Caco-2 (cell line): ENCODE measurements around the gene RAD50. TPM values are rescaled to one million over a fixed set of nuclear protein-coding genes. Genes with fewer than 3 reads are reported as not detected.
A peak's percentile ranks its signal among the peaks of the same experiment; 100 is the strongest.

Source experiments
- BruUV-seq: library from RNA; stranded (reverse); fragments of 400-500 nt; replicated peaks from 2 replicates; lab custom pipeline; 2021; lab: Mats Ljungman, UMichigan
- CTCF ChIA-PET: fragments of 300-600 bp; sonication (Branson Sonifier 250); formaldehyde crosslinking; loops from one replicate; lab custom pipeline; 2022; ENCODE audit warnings: antibody characterized with exemption; lab: Charles Lee
- POLR2A ChIA-PET: fragments of 300-600 bp; sonication (Branson Sonifier 250); formaldehyde crosslinking; loops from one replicate; lab custom pipeline; 2022; ENCODE audit warnings: antibody characterized with exemption; lab: Charles Lee
- DNase-seq, 2 experiments: peaks; one replicate each; pipeline versions ENCODE4 v3.0.0 to v3.0.0-alpha.2; 2020 to 2022
- H3K27me3 ChIP-seq: replicated peaks from 2 replicates; pipeline ENCODE4 v1.6.0; 2011; ENCODE audit warnings: low read length; ENCODE audit not compliant: control insufficient read depth, insufficient read depth
- H3K36me3 ChIP-seq: 2 replicates; pipeline ENCODE4 v1.5.1; 2011; ENCODE audit warnings: low read length; ENCODE audit not compliant: control insufficient read depth, insufficient read depth
- H3K4me1 ChIP-seq: fragments of 250-450 bp; sonication (Bioruptor Pico); 2 replicates; pipeline ENCODE4 v1.5.1; 2020; ENCODE audit warnings: mild to moderate bottlenecking
- H3K4me3 ChIP-seq: 2 replicates; pipeline ENCODE4 v1.5.1; 2011; ENCODE audit warnings: low read depth, mild to moderate bottlenecking, control low read depth, low read length
- H3K9me3 ChIP-seq: fragments of 250-450 bp; sonication (Bioruptor Pico); 2 replicates; pipeline ENCODE4 v1.5.1; 2020; ENCODE audit warnings: mild to moderate bottlenecking, moderate library complexity
- H3K27ac Mint-ChIP-seq: one replicate; pipeline ENCODE4 v1.8.0; 2022; ENCODE audit warnings: mixed read lengths; ENCODE audit not compliant: unreplicated experiment
- H3K27me3 Mint-ChIP-seq: one replicate; pipeline ENCODE4 v1.8.0; 2022; ENCODE audit warnings: mixed read lengths; ENCODE audit not compliant: insufficient read depth, unreplicated experiment
- H3K36me3 Mint-ChIP-seq: one replicate; pipeline ENCODE4 v1.8.0; 2022; ENCODE audit warnings: mild to moderate bottlenecking, mixed read lengths; ENCODE audit not compliant: insufficient read depth, unreplicated experiment
- H3K4me1 Mint-ChIP-seq: one replicate; pipeline ENCODE4 v1.8.0; 2022; ENCODE audit warnings: low read depth, mixed read lengths; ENCODE audit not compliant: unreplicated experiment
- H3K4me3 Mint-ChIP-seq: one replicate; pipeline ENCODE4 v1.8.0; 2022; ENCODE audit warnings: mild to moderate bottlenecking, moderate library complexity, mixed read lengths; ENCODE audit not compliant: unreplicated experiment
- H3K9me3 Mint-ChIP-seq: one replicate; pipeline ENCODE4 v1.8.0; 2022; ENCODE audit warnings: mixed read lengths; ENCODE audit not compliant: unreplicated experiment
- intact Hi-C: fragments of 100-400 bp; cut with micrococcal nuclease; formaldehyde crosslinking; loops from one replicate; pipeline ENCODE4 v1.10.0; 2022; ENCODE audit not compliant: unreplicated experiment
- total RNA-seq: library from RNA; stranded (reverse); gene quantifications from 2 replicates; pipeline ENCODE4 v1.2.3, GENCODE V29; 2022
- TF ChIP-seq, protein P1 (sequence below), 2 experiments: fragments of 200-600 bp in 1 of 2; IDR thresholded peaks; 1 replicate in 1 of 2; 2 replicates in 1 of 2; pipeline versions ENCODE4 v1.5.1 to v1.8.0; 2011 to 2022; ENCODE audit warnings: antibody characterized with exemption in 1 of 2, control low read depth in 1 of 2, inconsistent platforms in 1 of 2, low read depth in 1 of 2, low read length in 1 of 2, mild to moderate bottlenecking in 1 of 2, moderate library complexity in 1 of 2; ENCODE audit not compliant: insufficient read depth in 1 of 2, severe bottlenecking in 1 of 2, unreplicated experiment in 1 of 2

RAD50 gene
- total RNA-seq, 1 experiment from 2014 or later = 53.2 TPM

DNA sequence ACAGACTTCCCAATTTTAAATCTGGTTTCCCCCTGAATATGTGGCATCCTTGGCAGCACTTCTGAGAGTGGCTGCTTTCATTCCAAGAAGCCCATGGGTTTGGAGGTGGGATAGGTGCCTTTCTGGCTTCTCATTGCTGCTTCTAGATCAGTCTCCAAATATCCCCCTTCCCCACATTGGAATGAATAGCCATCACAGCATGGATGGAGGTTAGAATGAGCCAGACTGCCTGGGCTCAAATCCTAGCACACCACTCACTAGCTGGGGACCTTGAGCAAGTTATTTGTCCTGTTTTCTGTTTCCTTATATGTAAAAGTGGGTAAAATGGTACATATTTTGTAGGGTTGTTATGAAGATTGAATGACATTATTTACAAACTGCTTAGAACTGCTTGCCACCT lies 87.4 kb downstream of the RAD50 start:
- TF ChIP-seq, protein P1, sequence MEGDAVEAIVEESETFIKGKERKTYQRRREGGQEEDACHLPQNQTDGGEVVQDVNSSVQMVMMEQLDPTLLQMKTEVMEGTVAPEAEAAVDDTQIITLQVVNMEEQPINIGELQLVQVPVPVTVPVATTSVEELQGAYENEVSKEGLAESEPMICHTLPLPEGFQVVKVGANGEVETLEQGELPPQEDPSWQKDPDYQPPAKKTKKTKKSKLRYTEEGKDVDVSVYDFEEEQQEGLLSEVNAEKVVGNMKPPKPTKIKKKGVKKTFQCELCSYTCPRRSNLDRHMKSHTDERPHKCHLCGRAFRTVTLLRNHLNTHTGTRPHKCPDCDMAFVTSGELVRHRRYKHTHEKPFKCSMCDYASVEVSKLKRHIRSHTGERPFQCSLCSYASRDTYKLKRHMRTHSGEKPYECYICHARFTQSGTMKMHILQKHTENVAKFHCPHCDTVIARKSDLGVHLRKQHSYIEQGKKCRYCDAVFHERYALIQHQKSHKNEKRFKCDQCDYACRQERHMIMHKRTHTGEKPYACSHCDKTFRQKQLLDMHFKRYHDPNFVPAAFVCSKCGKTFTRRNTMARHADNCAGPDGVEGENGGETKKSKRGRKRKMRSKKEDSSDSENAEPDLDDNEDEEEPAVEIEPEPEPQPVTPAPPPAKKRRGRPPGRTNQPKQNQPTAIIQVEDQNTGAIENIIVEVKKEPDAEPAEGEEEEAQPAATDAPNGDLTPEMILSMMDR (IDR thresholded peaks at IDR 0.05; ENCODE audit: insufficient read depth in 1 of 2, low read depth in 1 of 2, low read length in 1 of 2, severe bottlenecking in 1 of 2, unreplicated experiment in 1 of 2) = no peak
- peaks cover 7% of the 10 kb centered on the region for H3K9me3 ChIP-seq
- Mint-ChIP-seq H3K4me3 (no peak overlapping the region), H3K9me3 (peaks cover 12% of the 10 kb centered on the region), H3K36me3 (peaks cover 51% of the 10 kb centered on the region), H3K27me3 (no peaks in the 10 kb centered on the region), H3K4me1 (peaks cover 12% of the 10 kb centered on the region), H3K27ac (no peak overlapping the region)
- ChIA-PET POLR2A (no interaction called here), CTCF (no interaction called here)
- H3K4me3 ChIP-seq = no peak overlapping the region
- no TSS peak for BruUV-seq
- no peak for DNase-seq
- peaks cover 17% of the 10 kb centered on the region for H3K4me1 ChIP-seq
- intact Hi-C loops = no loop called here
- no peaks in the 10 kb centered on the region for H3K27me3 ChIP-seq
- no peaks in the 10 kb centered on the region; the same call in none of the 2 replicates for H3K36me3 ChIP-seq

DNA sequence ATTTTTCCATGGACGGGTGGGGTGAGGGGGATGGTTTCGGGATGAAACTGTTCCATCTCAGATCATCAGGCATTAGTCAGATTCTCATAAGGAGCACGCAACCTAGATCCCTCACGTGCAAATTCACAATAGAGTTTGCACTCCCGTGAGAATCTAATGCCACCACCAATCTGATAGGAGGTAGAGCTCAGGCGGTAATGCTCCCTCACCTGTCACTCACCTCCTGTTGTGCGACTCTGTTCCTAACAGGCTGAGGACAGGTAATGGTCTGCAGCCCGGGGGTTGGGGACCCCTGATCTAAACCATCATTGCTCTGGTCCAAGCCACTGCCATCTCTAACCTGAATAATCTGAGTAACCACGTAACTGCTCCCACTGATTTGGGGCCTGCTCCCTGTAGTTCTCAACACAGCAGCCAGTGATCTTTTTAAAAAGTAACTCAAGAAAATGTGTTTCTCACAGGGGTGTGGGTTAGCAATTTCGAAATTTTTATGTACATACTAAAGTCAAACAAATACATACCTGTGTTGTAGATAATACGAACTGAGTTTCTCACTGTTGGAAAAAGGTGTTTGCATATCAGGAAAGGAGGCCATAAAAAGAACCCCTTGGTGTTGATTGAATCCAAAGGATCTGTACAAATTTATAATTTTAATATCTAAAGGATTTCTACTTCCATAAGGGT lies 89.9 kb downstream of the RAD50 start:
- ChIA-PET CTCF (interaction anchor here (1.3 kb wide), 1 partner anchor 120 kb away, joined by 3 read pairs; no protein-coding TSS in a partner anchor), POLR2A (no interaction called here)
- BruUV-seq = no TSS peak
- Histone ChIP-seq H3K4me3 (no peak overlapping the region), H3K27me3 (no peaks in the 10 kb centered on the region), H3K9me3 (peaks cover 7% of the 10 kb centered on the region), H3K4me1 (peaks cover 17% of the 10 kb centered on the region), H3K36me3 (no peaks in the 10 kb centered on the region; the same call in 1 of the 2 replicates)
- peaks cover 27% of the 10 kb centered on the region for H3K36me3 Mint-ChIP-seq
- peak overlapping the region; percentile 61 for H3K27ac Mint-ChIP-seq
- no peaks in the 10 kb centered on the region for H3K27me3 Mint-ChIP-seq
- TF ChIP-seq, protein P1 (IDR thresholded peaks at IDR 0.05; ENCODE audit: insufficient read depth in 1 of 2, low read depth in 1 of 2, low read length in 1 of 2, severe bottlenecking in 1 of 2, unreplicated experiment in 1 of 2) = no peak
- DNase-seq = peak in 1 of 2 experiments; percentile 36
- intact Hi-C loops = no loop called here
- no peak overlapping the region for H3K4me3 Mint-ChIP-seq
- H3K9me3 Mint-ChIP-seq = peaks cover 12% of the 10 kb centered on the region
- peaks cover 12% of the 10 kb centered on the region for H3K4me1 Mint-ChIP-seq

DNA sequence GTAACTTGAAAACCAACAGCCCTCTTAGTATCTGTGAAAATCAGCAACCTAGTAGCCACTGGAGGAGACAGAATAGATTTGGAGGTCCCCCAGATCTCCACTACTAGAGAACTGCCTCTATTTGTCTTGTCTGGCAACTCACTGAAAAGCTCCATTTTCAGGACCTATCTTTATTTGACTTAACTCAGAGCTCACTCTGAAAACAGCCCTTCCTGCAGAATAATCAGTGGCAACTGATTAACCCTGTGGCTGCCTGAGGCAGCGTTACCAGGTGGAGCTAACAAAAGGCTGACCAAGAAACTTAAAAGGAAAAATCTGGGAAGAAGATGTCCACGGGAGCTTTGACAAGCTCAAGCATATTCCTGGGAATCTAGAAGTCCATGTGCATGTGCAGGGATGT lies 90.7 kb downstream of the RAD50 start:
- TF ChIP-seq, protein P1 (IDR thresholded peaks at IDR 0.05; ENCODE audit: insufficient read depth in 1 of 2, low read depth in 1 of 2, low read length in 1 of 2, severe bottlenecking in 1 of 2, unreplicated experiment in 1 of 2) = no peak
- Histone ChIP-seq H3K4me1 (peaks cover 17% of the 10 kb centered on the region), H3K4me3 (no peak overlapping the region), H3K9me3 (peaks cover 7% of the 10 kb centered on the region), H3K36me3 (no peaks in the 10 kb centered on the region; the same call in 1 of the 2 replicates), H3K27me3 (no peaks in the 10 kb centered on the region)
- Mint-ChIP-seq H3K27me3 (no peaks in the 10 kb centered on the region), H3K9me3 (peaks cover 12% of the 10 kb centered on the region), H3K36me3 (peaks cover 19% of the 10 kb centered on the region), H3K27ac (no peak overlapping the region), H3K4me1 (peaks cover 12% of the 10 kb centered on the region), H3K4me3 (no peak overlapping the region)
- CTCF ChIA-PET = interaction anchor here (0.6 to 1.3 kb wide), 2 partner anchors 120 to 660 kb away, joined by 3 read pairs; no protein-coding TSS in a partner anchor
- no TSS peak for BruUV-seq
- POLR2A ChIA-PET = no interaction called here
- DNase-seq = no peak
- intact Hi-C loops = no loop called here
